Measurements from ENCODE around the gene ZNF70. TPM values are rescaled to one million over a fixed set of nuclear protein-coding genes. Genes with fewer than 3 reads are reported as not detected.
A peak's percentile ranks its signal among the peaks of the same experiment; 100 is the strongest.

Gene ZNF70
- total RNA-seq, 1 experiment from 2014 or later: 9.7 TPM

DNA sequence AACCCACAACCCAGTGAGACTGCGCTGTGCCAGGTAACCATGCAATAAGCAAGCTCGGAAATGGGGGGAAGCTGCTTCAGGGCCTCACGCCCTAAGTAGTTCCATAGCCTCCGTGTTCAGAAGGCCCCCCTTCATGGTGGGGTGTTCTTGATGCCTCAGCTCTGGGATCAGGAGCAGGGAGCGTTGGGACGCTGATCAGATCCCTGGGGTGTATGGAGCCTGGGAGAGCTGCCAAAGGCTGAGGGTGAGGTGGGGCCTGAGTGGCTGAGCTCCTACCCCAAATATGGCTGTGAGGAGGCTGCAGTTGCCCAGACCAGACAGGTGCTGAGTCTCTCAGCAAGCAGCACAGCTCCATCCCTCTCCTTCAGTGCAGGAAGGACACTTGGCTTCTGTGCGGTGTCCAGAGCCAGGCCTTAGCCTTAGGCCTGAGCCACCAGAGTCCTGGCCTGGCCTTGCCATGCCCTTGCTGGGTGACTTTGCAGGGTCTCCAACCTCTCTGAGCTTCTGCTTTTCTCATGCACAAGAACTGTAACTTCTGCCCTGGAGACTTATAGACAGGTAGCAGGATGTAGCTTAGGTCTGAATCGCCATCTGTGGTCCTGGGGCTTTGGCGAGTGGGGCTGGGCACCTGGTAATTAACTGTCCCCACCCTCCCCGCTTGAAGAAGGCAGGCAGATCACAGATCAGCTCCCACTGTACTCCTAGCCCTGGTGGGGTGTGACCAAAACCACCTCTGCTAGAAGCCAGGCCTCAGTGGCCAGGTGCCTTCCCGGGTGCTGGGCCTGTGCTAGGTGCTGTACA, 27.1 kb upstream of the ZNF70 start:
- BruUV-seq (replicated peaks): no TSS peak
- POLR2A ChIA-PET (ENCODE audit: low non-redundant PET): interaction anchor here (0.6 kb wide), 1 partner anchor 8 kb away, joined by 4 read pairs; no protein-coding TSS in a partner anchor

DNA sequence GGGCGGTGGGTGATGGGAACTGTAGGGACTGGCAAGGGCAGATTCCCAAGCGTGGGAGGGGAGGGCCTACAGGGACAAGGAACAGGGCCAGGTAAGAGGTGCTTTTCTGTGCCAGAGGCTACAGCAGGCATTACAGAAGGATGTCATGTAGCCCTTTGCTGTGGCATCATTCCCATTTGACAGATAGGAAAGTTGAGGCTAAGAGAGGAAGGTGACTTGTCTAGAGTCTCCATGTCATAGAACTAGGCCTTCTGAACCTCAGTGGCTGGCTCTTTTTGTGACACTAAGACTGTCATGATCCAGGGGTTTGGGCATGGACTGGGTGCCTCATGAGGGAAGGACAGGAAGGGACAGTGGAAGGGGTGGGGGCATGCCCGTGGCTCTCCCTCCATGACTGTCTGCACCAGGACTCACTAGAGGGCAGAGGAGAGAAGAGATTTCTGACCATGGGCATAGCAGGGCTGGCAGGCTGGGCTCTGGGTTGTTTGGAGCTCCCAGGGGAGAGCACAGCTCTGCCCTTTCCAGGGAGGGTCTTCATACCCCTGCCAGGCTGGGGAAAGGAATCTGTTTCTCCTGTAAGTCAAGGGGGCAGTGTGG, 25.0 kb upstream of the ZNF70 start:
- Histone ChIP-seq H3K27me3 (replicated peaks; ENCODE audit: insufficient read depth, low read depth, low read length, poor library complexity) (no peaks in the 10 kb centered on the region), H3K4me3 (ENCODE audit: low read depth, low read length, poor library complexity, severe bottlenecking) (no peak overlapping the region), H3K4me1 (ENCODE audit: insufficient read depth, low read length, poor library complexity, severe bottlenecking) (peaks cover 9% of the 10 kb centered on the region), H3K9me3 (ENCODE audit: low read depth, low read length, poor library complexity, severe bottlenecking) (no peaks in the 10 kb centered on the region), H3K36me3 (ENCODE audit: insufficient read depth, low read length, poor library complexity, severe bottlenecking) (no peaks in the 10 kb centered on the region), H3K27ac (ENCODE audit: low read depth, low read length, poor library complexity, severe bottlenecking) (no peak overlapping the region)
- POLR2A ChIA-PET (ENCODE audit: low non-redundant PET): no interaction called here
- TF ChIP-seq, protein P1, sequence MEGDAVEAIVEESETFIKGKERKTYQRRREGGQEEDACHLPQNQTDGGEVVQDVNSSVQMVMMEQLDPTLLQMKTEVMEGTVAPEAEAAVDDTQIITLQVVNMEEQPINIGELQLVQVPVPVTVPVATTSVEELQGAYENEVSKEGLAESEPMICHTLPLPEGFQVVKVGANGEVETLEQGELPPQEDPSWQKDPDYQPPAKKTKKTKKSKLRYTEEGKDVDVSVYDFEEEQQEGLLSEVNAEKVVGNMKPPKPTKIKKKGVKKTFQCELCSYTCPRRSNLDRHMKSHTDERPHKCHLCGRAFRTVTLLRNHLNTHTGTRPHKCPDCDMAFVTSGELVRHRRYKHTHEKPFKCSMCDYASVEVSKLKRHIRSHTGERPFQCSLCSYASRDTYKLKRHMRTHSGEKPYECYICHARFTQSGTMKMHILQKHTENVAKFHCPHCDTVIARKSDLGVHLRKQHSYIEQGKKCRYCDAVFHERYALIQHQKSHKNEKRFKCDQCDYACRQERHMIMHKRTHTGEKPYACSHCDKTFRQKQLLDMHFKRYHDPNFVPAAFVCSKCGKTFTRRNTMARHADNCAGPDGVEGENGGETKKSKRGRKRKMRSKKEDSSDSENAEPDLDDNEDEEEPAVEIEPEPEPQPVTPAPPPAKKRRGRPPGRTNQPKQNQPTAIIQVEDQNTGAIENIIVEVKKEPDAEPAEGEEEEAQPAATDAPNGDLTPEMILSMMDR (conservative IDR thresholded peaks at IDR 0.05; ENCODE audit: low read depth, low read length): no peak
- no peak for TF ChIP-seq EZH2 (IDR thresholded peaks at IDR 0.05; ENCODE audit: borderline replicate concordance, low read depth, low read length, poor library complexity, severe bottlenecking)
- CTCF ChIA-PET: no interaction called here
- no TSS peak for BruUV-seq (replicated peaks)
- DNase-seq (ENCODE audit: low spot score): no peak
- intact Hi-C loops (cut with micrococcal nuclease; ENCODE audit: unreplicated experiment): no loop called here

More for the DNA sequence above, 27.1 kb upstream of the ZNF70 start:
- Histone ChIP-seq H3K27me3 (replicated peaks; ENCODE audit: insufficient read depth, low read depth, low read length, poor library complexity) (no peaks in the 10 kb centered on the region), H3K9me3 (ENCODE audit: low read depth, low read length, poor library complexity, severe bottlenecking) (no peaks in the 10 kb centered on the region), H3K27ac (ENCODE audit: low read depth, low read length, poor library complexity, severe bottlenecking) (no peak overlapping the region), H3K4me1 (ENCODE audit: insufficient read depth, low read length, poor library complexity, severe bottlenecking) (peaks cover 5% of the 10 kb centered on the region), H3K4me3 (ENCODE audit: low read depth, low read length, poor library complexity, severe bottlenecking) (no peak overlapping the region), H3K36me3 (ENCODE audit: insufficient read depth, low read length, poor library complexity, severe bottlenecking) (no peaks in the 10 kb centered on the region)
- CTCF ChIA-PET: interaction anchor here (0.6 kb wide), 1 partner anchor 237 kb away, joined by 3 read pairs; no protein-coding TSS in a partner anchor
- intact Hi-C loops (cut with micrococcal nuclease; ENCODE audit: unreplicated experiment): no loop called here
- peak; percentile 48 for DNase-seq (ENCODE audit: low spot score)
- TF ChIP-seq, protein P1 (conservative IDR thresholded peaks at IDR 0.05; ENCODE audit: low read depth, low read length): no peak
- no peak for TF ChIP-seq EZH2 (IDR thresholded peaks at IDR 0.05; ENCODE audit: borderline replicate concordance, low read depth, low read length, poor library complexity, severe bottlenecking)

DNA sequence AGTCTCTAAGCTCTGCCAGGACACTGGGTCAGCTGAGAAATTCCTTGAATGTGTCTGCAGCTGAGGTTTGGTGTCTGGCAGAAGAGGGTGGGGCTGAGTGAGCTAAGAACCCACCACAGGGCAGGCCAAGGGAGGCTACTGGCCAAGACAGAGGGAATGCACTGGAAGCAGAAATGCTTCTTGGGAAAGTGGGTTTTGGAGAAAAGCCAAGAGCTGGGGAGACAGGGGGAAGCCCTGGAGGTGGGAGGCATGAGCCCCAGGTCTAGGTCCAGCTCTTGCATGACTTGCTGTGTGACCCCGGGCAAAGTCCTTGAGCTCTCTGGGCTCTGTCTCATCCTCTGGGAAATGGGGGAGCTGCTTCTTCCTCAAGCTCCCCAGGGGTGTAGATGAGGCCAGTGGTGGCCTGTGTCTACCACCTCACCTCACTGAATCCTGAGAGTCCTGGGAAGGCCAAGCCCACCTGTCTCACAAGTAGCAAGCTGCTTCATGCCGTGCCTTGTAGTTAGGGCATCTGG, 24.1 kb upstream of the ZNF70 start:
- H3K4me3 ChIP-seq (ENCODE audit: low read depth, low read length, poor library complexity, severe bottlenecking): no peak overlapping the region
- no peak overlapping the region for H3K27ac ChIP-seq (ENCODE audit: low read depth, low read length, poor library complexity, severe bottlenecking)
- POLR2A ChIA-PET (ENCODE audit: low non-redundant PET): no interaction called here
- DNase-seq (ENCODE audit: low spot score): no peak
- no peak for TF ChIP-seq EZH2 (IDR thresholded peaks at IDR 0.05; ENCODE audit: borderline replicate concordance, low read depth, low read length, poor library complexity, severe bottlenecking)
- TF ChIP-seq, protein P1 (conservative IDR thresholded peaks at IDR 0.05; ENCODE audit: low read depth, low read length): no peak
- intact Hi-C loops (cut with micrococcal nuclease; ENCODE audit: unreplicated experiment): no loop called here
- no TSS peak for BruUV-seq (replicated peaks)
- H3K27me3 ChIP-seq (replicated peaks; ENCODE audit: insufficient read depth, low read depth, low read length, poor library complexity): no peaks in the 10 kb centered on the region
- CTCF ChIA-PET: no interaction called here
- no peaks in the 10 kb centered on the region for H3K9me3 ChIP-seq (ENCODE audit: low read depth, low read length, poor library complexity, severe bottlenecking)
- H3K4me1 ChIP-seq (ENCODE audit: insufficient read depth, low read length, poor library complexity, severe bottlenecking): peaks cover 9% of the 10 kb centered on the region
- no peaks in the 10 kb centered on the region for H3K36me3 ChIP-seq (ENCODE audit: insufficient read depth, low read length, poor library complexity, severe bottlenecking)

Data from A673 (cell line).